GM12878 (cell line): ENCODE data around the gene HOXB1. TPM values are rescaled to one million over a fixed set of nuclear protein-coding genes. Genes with fewer than 3 reads are reported as not detected.

Experiments used
- CEBPB ChIP-seq, 2 experiments: fragments of 150-350 bp in 1 of 2; IDR thresholded peaks; 2 replicates each; pipeline ENCODE4 v1.6.1; 2012 to 2014; ENCODE audit warnings: low read depth in 2 of 2, low read length in 2 of 2, borderline replicate concordance in 1 of 2, inconsistent platforms in 1 of 2
- FOXM1 ChIP-seq: IDR thresholded peaks from 2 replicates; pipeline ENCODE4 v1.6.1; 2012; ENCODE audit warnings: low read depth, mild to moderate bottlenecking, inconsistent platforms, low read length, moderate library complexity
- HDGF ChIP-seq: fragments of 450-650 bp; IDR thresholded peaks from 2 replicates; pipeline ENCODE4 v1.6.1; 2016; ENCODE audit warnings: antibody characterized with exemption
- IKZF2 ChIP-seq, 2 experiments: fragments of 450-650 bp; IDR thresholded peaks; 2 replicates each; pipeline ENCODE4 v1.6.1; 2017; ENCODE audit warnings: mild to moderate bottlenecking in 2 of 2, moderate library complexity in 2 of 2
- KAT2A ChIP-seq: conservative IDR thresholded peaks from 2 replicates; pipeline ENCODE4 v1.6.1; 2011; ENCODE audit warnings: low read depth, low read length; ENCODE audit not compliant: control insufficient read depth
- MTA3 ChIP-seq: IDR thresholded peaks from 2 replicates; pipeline ENCODE4 v1.6.1; 2012; ENCODE audit warnings: low read length, inconsistent platforms, borderline replicate concordance
- MYC ChIP-seq: IDR thresholded peaks from 2 replicates; pipeline ENCODE4 v1.6.1; 2011; ENCODE audit warnings: mild to moderate bottlenecking, low read length, moderate library complexity, inconsistent platforms; ENCODE audit not compliant: insufficient read depth, insufficient replicate concordance, insufficient read length, severe bottlenecking
- NBN ChIP-seq: fragments of 450-650 bp; IDR thresholded peaks from 2 replicates; pipeline ENCODE4 v1.6.1; 2016
- NR2F1 ChIP-seq: fragments of 450-650 bp; conservative IDR thresholded peaks from 2 replicates; pipeline ENCODE4 v1.6.1; 2017; ENCODE audit warnings: mild to moderate bottlenecking
- PML ChIP-seq: IDR thresholded peaks from 2 replicates; pipeline ENCODE4 v1.6.1; 2012; ENCODE audit warnings: low read length, inconsistent platforms
- SIN3A ChIP-seq: IDR thresholded peaks from 2 replicates; pipeline ENCODE4 v1.6.1; 2012; ENCODE audit warnings: low read depth, low read length, improper control_type of control experiment
- STAT3 ChIP-seq: IDR thresholded peaks from 2 replicates; pipeline ENCODE4 v1.6.1; 2011; ENCODE audit warnings: low read depth, low read length, improper control_type of control experiment
- SUZ12 ChIP-seq: fragments of 200-600 bp; sonication (generic); IDR thresholded peaks from one replicate; pipeline ENCODE4 v1.6.1; 2018; ENCODE audit warnings: antibody characterized with exemption, mild to moderate bottlenecking; ENCODE audit not compliant: unreplicated experiment
- ZBED1 ChIP-seq: IDR thresholded peaks from 2 replicates; pipeline ENCODE4 v1.6.1; 2016; ENCODE audit warnings: borderline replicate concordance
- ZNF207 ChIP-seq: fragments of 450-650 bp; IDR thresholded peaks from 2 replicates; pipeline ENCODE4 v1.6.1; 2014; ENCODE audit warnings: antibody characterized with exemption, mild to moderate bottlenecking, borderline replicate concordance
- polyA plus RNA-seq, 11 experiments: library from polyadenylated mRNA; depleted of rRNA in 4 of 11; unstranded in 6 of 11; stranded (reverse) in 5 of 11; fragments of >200 nt; fragmentation: Nextera tagmentation in 4 of 11; fragmentation: Illumina TruSeq in 1 of 11; extraction: Ambion mirVana in 4 of 11; extraction: Trizol in 1 of 11; gene quantifications; 1 replicate in 1 of 11; 2 replicates in 10 of 11; pipeline versions ENCODE4 v1.2.1 to v1.2.3, GENCODE V29; 2011 to 2016; ENCODE audit warnings: inconsistent platforms in 2 of 11, missing spikeins in 2 of 11, low read depth in 1 of 11
- total RNA-seq, 4 experiments: library from RNA; depleted of rRNA in 3 of 4; stranded (reverse); fragments of >200 nt in 3 of 4; fragmentation: Illumina TruSeq in 1 of 4; extraction: Trizol in 1 of 4; gene quantifications; 2 replicates each; pipeline versions ENCODE4 v1.2.1 to v1.2.3, GENCODE V29; 2013 to 2021
- TF ChIP-seq, protein P1 (sequence below): IDR thresholded peaks from 2 replicates; pipeline ENCODE4 v1.6.1; 2012; ENCODE audit warnings: low read length, inconsistent platforms
- TF ChIP-seq, protein P2 (sequence below): fragments of 150-350 bp; IDR thresholded peaks from 2 replicates; pipeline ENCODE4 v1.6.1; 2016; ENCODE audit warnings: low read depth, low read length
- TF ChIP-seq, protein P3 (sequence below): fragments of 450-650 bp; IDR thresholded peaks from 2 replicates; pipeline ENCODE4 v1.6.1; 2018; ENCODE audit warnings: mild to moderate bottlenecking, low read depth, moderate library complexity; ENCODE audit not compliant: partially characterized antibody
- TF ChIP-seq, protein P4 (sequence below): fragments of 450-650 bp; conservative IDR thresholded peaks from 2 replicates; pipeline ENCODE4 v1.6.1; 2017; ENCODE audit warnings: mild to moderate bottlenecking, moderate library complexity
- TF ChIP-seq, protein P5 (sequence below): fragments of 450-650 bp; IDR thresholded peaks from 2 replicates; pipeline ENCODE4 v1.6.1; 2014; ENCODE audit warnings: mild to moderate bottlenecking

The HOXB1 gene
- total and polyA plus RNA-seq, 10 of the 15 experiments (the other 5 are each of a cell fraction or from before 2014, with no cell fraction given): not detected

DNA sequence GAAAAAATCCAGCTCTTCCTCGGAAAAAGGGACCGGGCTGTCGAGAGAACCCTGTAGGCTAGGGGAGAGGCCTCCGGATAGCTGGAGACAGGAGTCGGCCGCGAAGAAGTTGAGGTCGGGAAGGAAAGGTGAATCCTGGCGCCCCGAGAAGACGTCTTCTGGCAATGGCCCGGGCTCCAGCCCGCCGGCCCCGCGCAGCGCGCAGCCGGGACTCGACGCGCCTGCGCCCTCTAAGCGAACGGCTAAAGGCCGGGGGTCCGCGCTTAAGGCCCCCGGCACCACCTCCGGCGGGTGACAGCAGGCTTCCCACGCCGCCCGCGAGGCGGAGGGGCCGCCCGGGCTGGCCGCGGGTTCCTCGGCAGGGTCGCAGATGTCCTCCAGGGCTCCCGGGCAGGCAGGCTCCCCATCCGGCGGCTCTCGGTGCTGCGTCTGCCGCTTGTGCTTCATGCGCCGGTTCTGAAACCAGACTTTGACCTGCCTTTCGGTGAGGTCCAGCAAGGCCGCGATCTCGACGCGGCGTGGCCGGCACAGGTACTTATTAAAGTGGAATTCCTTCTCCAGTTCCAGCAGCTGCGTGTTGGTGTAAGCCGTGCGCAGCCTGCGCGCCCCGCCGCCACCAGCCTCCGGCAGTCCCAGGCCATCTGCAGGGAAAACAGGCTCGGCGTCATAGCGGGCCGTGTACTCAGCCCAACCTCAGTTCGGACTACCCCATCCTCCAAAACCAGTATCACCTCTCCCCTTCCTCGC is 12.5 kb upstream of the HOXB1 start (continued):
- TF ChIP-seq, protein P1, sequence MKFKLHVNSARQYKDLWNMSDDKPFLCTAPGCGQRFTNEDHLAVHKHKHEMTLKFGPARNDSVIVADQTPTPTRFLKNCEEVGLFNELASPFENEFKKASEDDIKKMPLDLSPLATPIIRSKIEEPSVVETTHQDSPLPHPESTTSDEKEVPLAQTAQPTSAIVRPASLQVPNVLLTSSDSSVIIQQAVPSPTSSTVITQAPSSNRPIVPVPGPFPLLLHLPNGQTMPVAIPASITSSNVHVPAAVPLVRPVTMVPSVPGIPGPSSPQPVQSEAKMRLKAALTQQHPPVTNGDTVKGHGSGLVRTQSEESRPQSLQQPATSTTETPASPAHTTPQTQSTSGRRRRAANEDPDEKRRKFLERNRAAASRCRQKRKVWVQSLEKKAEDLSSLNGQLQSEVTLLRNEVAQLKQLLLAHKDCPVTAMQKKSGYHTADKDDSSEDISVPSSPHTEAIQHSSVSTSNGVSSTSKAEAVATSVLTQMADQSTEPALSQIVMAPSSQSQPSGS: no peak
- TF ChIP-seq ZNF207: no peak
- TF ChIP-seq, protein P2, sequence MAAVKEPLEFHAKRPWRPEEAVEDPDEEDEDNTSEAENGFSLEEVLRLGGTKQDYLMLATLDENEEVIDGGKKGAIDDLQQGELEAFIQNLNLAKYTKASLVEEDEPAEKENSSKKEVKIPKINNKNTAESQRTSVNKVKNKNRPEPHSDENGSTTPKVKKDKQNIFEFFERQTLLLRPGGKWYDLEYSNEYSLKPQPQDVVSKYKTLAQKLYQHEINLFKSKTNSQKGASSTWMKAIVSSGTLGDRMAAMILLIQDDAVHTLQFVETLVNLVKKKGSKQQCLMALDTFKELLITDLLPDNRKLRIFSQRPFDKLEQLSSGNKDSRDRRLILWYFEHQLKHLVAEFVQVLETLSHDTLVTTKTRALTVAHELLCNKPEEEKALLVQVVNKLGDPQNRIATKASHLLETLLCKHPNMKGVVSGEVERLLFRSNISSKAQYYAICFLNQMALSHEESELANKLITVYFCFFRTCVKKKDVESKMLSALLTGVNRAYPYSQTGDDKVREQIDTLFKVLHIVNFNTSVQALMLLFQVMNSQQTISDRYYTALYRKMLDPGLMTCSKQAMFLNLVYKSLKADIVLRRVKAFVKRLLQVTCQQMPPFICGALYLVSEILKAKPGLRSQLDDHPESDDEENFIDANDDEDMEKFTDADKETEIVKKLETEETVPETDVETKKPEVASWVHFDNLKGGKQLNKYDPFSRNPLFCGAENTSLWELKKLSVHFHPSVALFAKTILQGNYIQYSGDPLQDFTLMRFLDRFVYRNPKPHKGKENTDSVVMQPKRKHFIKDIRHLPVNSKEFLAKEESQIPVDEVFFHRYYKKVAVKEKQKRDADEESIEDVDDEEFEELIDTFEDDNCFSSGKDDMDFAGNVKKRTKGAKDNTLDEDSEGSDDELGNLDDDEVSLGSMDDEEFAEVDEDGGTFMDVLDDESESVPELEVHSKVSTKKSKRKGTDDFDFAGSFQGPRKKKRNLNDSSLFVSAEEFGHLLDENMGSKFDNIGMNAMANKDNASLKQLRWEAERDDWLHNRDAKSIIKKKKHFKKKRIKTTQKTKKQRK: no peak
- TF ChIP-seq FOXM1: no peak
- no peak for TF ChIP-seq MYC
- no peak for TF ChIP-seq ZBED1
- peak; percentile 53; the same call in 1 of the 2 replicates for TF ChIP-seq SIN3A
- TF ChIP-seq HDGF: peak; percentile 23
- TF ChIP-seq PML: 0 out of 2 replicates have a peak, but pooled peaks have one; percentile 56
- TF ChIP-seq, protein P3, sequence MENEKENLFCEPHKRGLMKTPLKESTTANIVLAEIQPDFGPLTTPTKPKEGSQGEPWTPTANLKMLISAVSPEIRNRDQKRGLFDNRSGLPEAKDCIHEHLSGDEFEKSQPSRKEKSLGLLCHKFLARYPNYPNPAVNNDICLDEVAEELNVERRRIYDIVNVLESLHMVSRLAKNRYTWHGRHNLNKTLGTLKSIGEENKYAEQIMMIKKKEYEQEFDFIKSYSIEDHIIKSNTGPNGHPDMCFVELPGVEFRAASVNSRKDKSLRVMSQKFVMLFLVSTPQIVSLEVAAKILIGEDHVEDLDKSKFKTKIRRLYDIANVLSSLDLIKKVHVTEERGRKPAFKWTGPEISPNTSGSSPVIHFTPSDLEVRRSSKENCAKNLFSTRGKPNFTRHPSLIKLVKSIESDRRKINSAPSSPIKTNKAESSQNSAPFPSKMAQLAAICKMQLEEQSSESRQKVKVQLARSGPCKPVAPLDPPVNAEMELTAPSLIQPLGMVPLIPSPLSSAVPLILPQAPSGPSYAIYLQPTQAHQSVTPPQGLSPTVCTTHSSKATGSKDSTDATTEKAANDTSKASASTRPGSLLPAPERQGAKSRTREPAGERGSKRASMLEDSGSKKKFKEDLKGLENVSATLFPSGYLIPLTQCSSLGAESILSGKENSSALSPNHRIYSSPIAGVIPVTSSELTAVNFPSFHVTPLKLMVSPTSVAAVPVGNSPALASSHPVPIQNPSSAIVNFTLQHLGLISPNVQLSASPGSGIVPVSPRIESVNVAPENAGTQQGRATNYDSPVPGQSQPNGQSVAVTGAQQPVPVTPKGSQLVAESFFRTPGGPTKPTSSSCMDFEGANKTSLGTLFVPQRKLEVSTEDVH: no peak
- no peak for TF ChIP-seq STAT3
- TF ChIP-seq IKZF2 (IDR thresholded peaks at IDR 0.05): peak in 1 of 2 experiments; percentile 12; a peak in 1 of 4 replicates
- TF ChIP-seq, protein P4, sequence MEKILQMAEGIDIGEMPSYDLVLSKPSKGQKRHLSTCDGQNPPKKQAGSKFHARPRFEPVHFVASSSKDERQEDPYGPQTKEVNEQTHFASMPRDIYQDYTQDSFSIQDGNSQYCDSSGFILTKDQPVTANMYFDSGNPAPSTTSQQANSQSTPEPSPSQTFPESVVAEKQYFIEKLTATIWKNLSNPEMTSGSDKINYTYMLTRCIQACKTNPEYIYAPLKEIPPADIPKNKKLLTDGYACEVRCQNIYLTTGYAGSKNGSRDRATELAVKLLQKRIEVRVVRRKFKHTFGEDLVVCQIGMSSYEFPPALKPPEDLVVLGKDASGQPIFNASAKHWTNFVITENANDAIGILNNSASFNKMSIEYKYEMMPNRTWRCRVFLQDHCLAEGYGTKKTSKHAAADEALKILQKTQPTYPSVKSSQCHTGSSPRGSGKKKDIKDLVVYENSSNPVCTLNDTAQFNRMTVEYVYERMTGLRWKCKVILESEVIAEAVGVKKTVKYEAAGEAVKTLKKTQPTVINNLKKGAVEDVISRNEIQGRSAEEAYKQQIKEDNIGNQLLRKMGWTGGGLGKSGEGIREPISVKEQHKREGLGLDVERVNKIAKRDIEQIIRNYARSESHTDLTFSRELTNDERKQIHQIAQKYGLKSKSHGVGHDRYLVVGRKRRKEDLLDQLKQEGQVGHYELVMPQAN: peak; percentile 62; the same call in 1 of the 2 replicates
- TF ChIP-seq, protein P5, sequence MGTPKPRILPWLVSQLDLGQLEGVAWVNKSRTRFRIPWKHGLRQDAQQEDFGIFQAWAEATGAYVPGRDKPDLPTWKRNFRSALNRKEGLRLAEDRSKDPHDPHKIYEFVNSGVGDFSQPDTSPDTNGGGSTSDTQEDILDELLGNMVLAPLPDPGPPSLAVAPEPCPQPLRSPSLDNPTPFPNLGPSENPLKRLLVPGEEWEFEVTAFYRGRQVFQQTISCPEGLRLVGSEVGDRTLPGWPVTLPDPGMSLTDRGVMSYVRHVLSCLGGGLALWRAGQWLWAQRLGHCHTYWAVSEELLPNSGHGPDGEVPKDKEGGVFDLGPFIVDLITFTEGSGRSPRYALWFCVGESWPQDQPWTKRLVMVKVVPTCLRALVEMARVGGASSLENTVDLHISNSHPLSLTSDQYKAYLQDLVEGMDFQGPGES: no peak
- peak; percentile 66 for TF ChIP-seq NR2F1
- TF ChIP-seq CEBPB (IDR thresholded peaks at IDR 0.05; ENCODE audit: borderline replicate concordance in 1 of 2, low read depth in 2 of 2, low read length in 2 of 2): no peak
- no peak for TF ChIP-seq KAT2A
- peak; percentile 50 for TF ChIP-seq SUZ12
- no peak for TF ChIP-seq NBN
- TF ChIP-seq MTA3: no peak
